Caki2 (cell line): ENCODE data around the gene CNTNAP2. TPM values are rescaled to one million over a fixed set of nuclear protein-coding genes. Genes with fewer than 3 reads are reported as not detected.

ENCODE experiments used
- DNase-seq: peaks from one replicate; pipeline ENCODE4 v3.0.0-alpha.2; 2015; ENCODE audit warnings: low read depth
- in situ Hi-C: cut with HindIII; loops from 2 replicates; pipeline ENCODE4 v1.10.0; 2016; ENCODE audit warnings: low sequenced_read_pairs, low pct_unique_long_range_greater_than_20kb, mixed read lengths
- total RNA-seq: library from RNA; depleted of rRNA; stranded (reverse); fragments of >200 nt; shearing (Covaris generic); gene quantifications from 2 replicates; pipeline ENCODE4 v1.2.3, GENCODE V29; 2014; ENCODE audit warnings: low replicate concordance

The CNTNAP2 gene
- total RNA-seq, 1 experiment from 2014 or later = not detected

GRCh38 chr7:148332191-148333186, 2215.9 kb downstream of the CNTNAP2 start:
- no peak for DNase-seq
- in situ Hi-C loops = no loop called here

GRCh38 chr7:148334441-148334956, 2217.9 kb downstream of the CNTNAP2 start:
- in situ Hi-C loops = no loop called here
- DNase-seq = no peak

- DNase-seq = peak; percentile 59
- in situ Hi-C loops = no loop called here
These were observed 2218.5 kb downstream of the CNTNAP2 start for GRCh38 chr7:148334959-148335577.

- no peak for DNase-seq
- in situ Hi-C loops = no loop called here
These were observed 2219.2 kb downstream of the CNTNAP2 start for GRCh38 chr7:148335790-148336189.

- in situ Hi-C loops = no loop called here
- DNase-seq = no peak
These were observed 2219.8 kb downstream of the CNTNAP2 start for GRCh38 chr7:148336411-148336810.

GRCh38 chr7:148337246-148337965, 2220.8 kb downstream of the CNTNAP2 start:
- DNase-seq = no peak
- in situ Hi-C loops = no loop called here

GRCh38 chr7:148337995-148338747, 2221.6 kb downstream of the CNTNAP2 start:
- DNase-seq = no peak
- in situ Hi-C loops = no loop called here

GRCh38 chr7:148340438-148341280, 2224.1 kb downstream of the CNTNAP2 start:
- in situ Hi-C loops = no loop called here
- DNase-seq = no peak

GRCh38 chr7:148344406-148344805, 2227.8 kb downstream of the CNTNAP2 start:
- in situ Hi-C loops = no loop called here
- no peak for DNase-seq

- in situ Hi-C loops = no loop called here
- DNase-seq = no peak
These were observed 2231.4 kb downstream of the CNTNAP2 start for GRCh38 chr7:148347981-148348380.

GRCh38 chr7:148348466-148348865, 2231.9 kb downstream of the CNTNAP2 start:
- DNase-seq = no peak
- in situ Hi-C loops = no loop called here

- DNase-seq = no peak
- in situ Hi-C loops = no loop called here
These were observed 2239.7 kb downstream of the CNTNAP2 start for GRCh38 chr7:148356303-148356702.

- DNase-seq = no peak
- in situ Hi-C loops = no loop called here
These were observed 2245.9 kb downstream of the CNTNAP2 start for GRCh38 chr7:148362541-148362940.

GRCh38 chr7:148367731-148368475, 2251.3 kb downstream of the CNTNAP2 start:
- in situ Hi-C loops = no loop called here
- no peak for DNase-seq

GRCh38 chr7:148368562-148368961, 2252.0 kb downstream of the CNTNAP2 start:
- no peak for DNase-seq
- in situ Hi-C loops = no loop called here

- in situ Hi-C loops = no loop called here
- no peak for DNase-seq
These were observed 2254.8 kb downstream of the CNTNAP2 start for GRCh38 chr7:148371280-148371937.
